Naive thymus-derived CD8-positive, alpha-beta T cell (primary cell): ENCODE data around the gene CAMTA1. TPM values are rescaled to one million over a fixed set of nuclear protein-coding genes. Genes with fewer than 3 reads are reported as not detected.

Experiments used
- ATAC-seq, 2 donors: fragments of 150-1000 bp; cut with Tn5 transposase in 1 of 2; sonication (Bioruptor Pico), chemical (Tn5 transposase) in 1 of 2; 1 replicate in 1 of 2; 2 replicates in 1 of 2; pipeline ENCODE4 v1.10.0; 2021; ENCODE audit warnings: mild to moderate bottlenecking in 2 of 2, moderate library complexity in 2 of 2
- POLR2A ChIA-PET: fragments of 350-600 bp; sonication (Branson Sonifier 250); formaldehyde crosslinking; loops from one replicate; lab custom pipeline; 2021; ENCODE audit warnings: antibody characterized with exemption; lab: Charles Lee
- DNase-seq, 10 donors: peaks; one replicate each; pipeline versions ENCODE4 v3.0.0 to v3.0.0-alpha.2; 2020 to 2022
- H3K27ac Mint-ChIP-seq, 10 donors: one replicate each; pipeline ENCODE4 v1.8.0; 2020 to 2022; ENCODE audit warnings: mild to moderate bottlenecking in 10 of 10, mixed read lengths in 10 of 10, moderate library complexity in 4 of 10, inconsistent platforms in 1 of 10
- H3K27me3 Mint-ChIP-seq, 5 donors: one replicate each; pipeline ENCODE4 v1.8.0; 2021 to 2022; ENCODE audit warnings: mixed read lengths in 5 of 5
- H3K36me3 Mint-ChIP-seq, 3 donors: one replicate each; pipeline ENCODE4 v1.8.0; 2020 to 2022; ENCODE audit warnings: mixed read lengths in 3 of 3, mild to moderate bottlenecking in 2 of 3, inconsistent platforms in 1 of 3
- H3K4me1 Mint-ChIP-seq, 4 donors: one replicate each; pipeline ENCODE4 v1.8.0; 2021 to 2022; ENCODE audit warnings: mixed read lengths in 4 of 4
- H3K4me3 Mint-ChIP-seq, 10 donors: one replicate each; pipeline ENCODE4 v1.8.0; 2020 to 2022; ENCODE audit warnings: mild to moderate bottlenecking in 10 of 10, mixed read lengths in 10 of 10, moderate library complexity in 6 of 10, inconsistent platforms in 1 of 10
- H3K9me3 Mint-ChIP-seq, 9 donors: one replicate each; pipeline ENCODE4 v1.8.0; 2020 to 2022; ENCODE audit warnings: mixed read lengths in 9 of 9, mild to moderate bottlenecking in 3 of 9, inconsistent platforms in 1 of 9, moderate library complexity in 1 of 9
- polyA plus RNA-seq, 3 donors: library from polyadenylated mRNA; unstranded; fragments of 300-500 nt; fragmentation: Illumina TruSeq; gene quantifications; one replicate each; pipeline ENCODE4 v1.2.3, GENCODE V29; 2021
- total RNA-seq, 8 experiments: library from RNA in 2 of 8; stranded (reverse) in 2 of 8; gene quantifications; one replicate each; pipeline ENCODE4 v1.2.3 and lab custom pipeline; 2021 to 2026

CAMTA1 gene
- total and polyA plus RNA-seq, 5 experiments from 2014 or later = 32.6 to 78.3 (median 47.3) TPM

DNA sequence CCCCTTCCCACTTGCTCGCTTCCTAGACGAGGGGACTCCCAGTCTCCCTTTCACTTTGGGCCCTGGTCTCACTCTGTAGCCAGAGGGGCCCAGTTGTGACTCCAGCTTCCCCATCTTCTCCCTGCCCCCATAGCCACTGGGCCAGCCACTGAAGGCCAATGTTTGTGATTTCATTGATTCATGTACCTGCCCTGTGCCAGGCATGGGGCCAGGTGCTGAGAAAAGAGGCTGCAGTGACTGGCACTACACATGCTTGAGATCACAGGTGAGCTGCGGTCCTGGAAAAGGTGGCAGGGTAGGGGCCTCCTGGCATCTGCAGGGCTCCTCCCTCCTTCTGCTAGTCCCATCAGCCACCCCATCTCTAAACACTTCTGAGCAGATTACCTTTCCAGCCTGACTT is 640.5 kb downstream of the CAMTA1 start:
- Mint-ChIP-seq H3K4me1 (peaks cover 0 to 2% (median 0%) of the 10 kb centered on the region in 4 donors), H3K9me3 (peaks cover 0 to 3% (median 0%) of the 10 kb centered on the region in 9 donors), H3K36me3 (no peaks in the 10 kb centered on the region)

DNA sequence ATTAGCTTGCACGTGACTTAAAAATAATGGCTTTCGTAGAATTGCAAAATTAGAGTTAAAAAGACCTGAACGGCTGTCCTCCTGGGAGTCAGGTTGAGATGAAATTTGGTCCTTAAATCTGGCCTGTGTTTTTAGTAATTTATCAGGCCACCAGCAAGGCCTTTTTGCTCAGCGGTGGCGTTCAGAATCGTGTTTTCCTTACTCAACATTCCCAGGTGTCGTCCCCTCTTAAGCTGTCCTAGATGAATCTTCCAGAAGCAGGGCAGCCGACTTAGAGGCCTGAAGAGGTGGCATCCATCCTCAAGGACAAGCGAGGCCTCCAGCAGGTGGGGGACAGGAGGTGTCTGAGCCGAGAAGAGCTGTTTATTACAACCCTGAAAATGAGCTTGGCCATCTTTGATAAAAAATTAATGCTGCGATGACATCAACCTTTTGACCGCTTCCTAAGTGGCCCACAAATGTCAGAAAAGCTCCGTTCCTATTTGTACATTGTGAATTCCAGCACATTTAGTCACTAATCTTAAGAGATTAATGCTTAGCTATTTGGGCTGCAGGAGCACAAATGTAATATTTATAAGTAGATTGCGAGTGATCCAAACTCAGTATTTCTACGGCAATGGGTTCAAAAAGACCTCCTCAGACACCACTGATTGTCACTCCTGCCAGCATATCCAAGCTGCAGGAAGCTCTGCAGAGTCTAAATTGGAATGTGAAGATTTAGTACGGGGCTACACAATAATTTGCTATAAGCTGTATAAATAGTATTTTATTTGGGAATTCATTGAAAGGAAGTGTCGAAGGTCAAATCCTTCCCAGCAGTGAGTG is 641.7 kb downstream of the CAMTA1 start:
- DNase-seq (peak in 1 of 10 donors; percentile 13), ATAC-seq (no peak)
- H3K9me3 Mint-ChIP-seq = peaks cover 0 to 3% (median 0%) of the 10 kb centered on the region in 9 donors
- no peak overlapping the region for H3K27ac Mint-ChIP-seq
- H3K27me3 Mint-ChIP-seq = peaks cover 0 to 7% (median 4%) of the 10 kb centered on the region in 5 donors
- H3K36me3 Mint-ChIP-seq = no peaks in the 10 kb centered on the region
- POLR2A ChIA-PET = no interaction called here
- peaks cover 0 to 2% (median 0%) of the 10 kb centered on the region in 4 donors for H3K4me1 Mint-ChIP-seq
- no peak overlapping the region for H3K4me3 Mint-ChIP-seq

More for the DNA sequence above, 640.5 kb downstream of the CAMTA1 start:
- POLR2A ChIA-PET = no interaction called here
- ATAC-seq (no peak), DNase-seq (peak in 1 of 10 donors; percentile 19)
- Mint-ChIP-seq H3K27ac (no peak overlapping the region), H3K4me3 (no peak overlapping the region), H3K27me3 (peaks cover 0 to 15% (median 11%) of the 10 kb centered on the region in 5 donors)

DNA sequence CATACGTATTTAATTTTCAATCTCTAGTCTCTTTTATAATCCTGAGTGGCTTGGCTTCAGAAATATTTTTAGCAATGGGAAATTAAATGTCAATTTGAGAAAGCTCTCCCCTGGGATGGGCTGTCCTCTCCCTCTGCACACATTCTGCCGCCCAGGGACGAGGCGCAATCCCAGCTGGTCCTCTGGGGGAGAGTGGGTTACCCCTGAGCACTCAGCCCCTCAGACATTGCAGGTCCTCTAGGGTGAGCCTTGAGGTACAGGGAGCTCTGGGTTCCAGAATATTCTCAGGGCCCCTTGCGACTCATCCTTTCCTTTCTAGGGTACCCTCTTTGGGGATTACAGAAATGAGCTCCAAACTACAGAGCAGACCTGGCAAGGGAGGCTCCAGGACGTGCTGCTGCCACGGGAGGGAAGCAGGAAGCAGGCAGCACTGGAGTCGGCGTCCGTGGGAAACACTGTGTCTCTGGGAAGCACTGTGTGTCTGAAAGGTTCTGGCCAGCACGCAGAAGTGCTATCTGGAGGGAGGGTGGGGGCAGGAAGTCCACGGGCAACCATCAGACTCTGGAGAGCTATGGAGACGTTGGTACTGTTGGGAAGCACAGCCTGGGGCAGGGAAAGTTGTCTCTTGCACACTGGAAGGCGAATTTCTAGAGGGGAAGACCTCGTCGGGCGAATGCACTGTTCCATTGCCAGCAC is 642.5 kb downstream of the CAMTA1 start:
- Mint-ChIP-seq H3K36me3 (no peaks in the 10 kb centered on the region), H3K4me3 (no peak overlapping the region), H3K9me3 (peaks cover 0 to 3% (median 0%) of the 10 kb centered on the region in 9 donors), H3K27ac (no peak overlapping the region), H3K4me1 (peaks cover 0 to 2% (median 0%) of the 10 kb centered on the region in 4 donors), H3K27me3 (peaks cover 0 to 3% (median 0%) of the 10 kb centered on the region in 5 donors)
- DNase-seq = peak in 1 of 10 donors; percentile 28
- POLR2A ChIA-PET = no interaction called here
- no peak for ATAC-seq

DNA sequence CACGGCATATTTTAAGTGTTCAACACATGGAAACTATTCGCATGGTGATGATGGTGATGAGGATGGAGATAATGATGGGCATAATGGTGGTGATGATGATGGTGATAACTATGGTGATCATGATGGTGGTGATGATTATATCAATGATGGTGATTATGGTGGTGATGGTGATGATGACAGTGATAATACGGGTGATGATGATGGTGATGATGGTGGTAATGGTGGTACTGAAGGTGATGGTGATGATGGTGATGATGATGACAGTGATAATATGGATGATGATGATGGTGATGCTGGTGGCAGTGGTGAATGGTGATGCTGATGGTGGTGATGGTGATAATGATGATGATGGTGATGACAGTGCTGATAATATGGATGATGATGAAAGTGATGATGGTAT is 644.0 kb downstream of the CAMTA1 start:
- peaks cover 0 to 2% (median 0%) of the 10 kb centered on the region in 3 donors for H3K36me3 Mint-ChIP-seq
- POLR2A ChIA-PET = no interaction called here
- no peak for ATAC-seq
- H3K4me1 Mint-ChIP-seq = no peaks in the 10 kb centered on the region
- peaks cover 0 to 6% (median 3%) of the 10 kb centered on the region in 5 donors for H3K27me3 Mint-ChIP-seq
- no peak for DNase-seq
- no peak overlapping the region for H3K4me3 Mint-ChIP-seq
- H3K9me3 Mint-ChIP-seq = peaks cover 0 to 8% (median 3%) of the 10 kb centered on the region in 9 donors
- no peak overlapping the region for H3K27ac Mint-ChIP-seq

DNA sequence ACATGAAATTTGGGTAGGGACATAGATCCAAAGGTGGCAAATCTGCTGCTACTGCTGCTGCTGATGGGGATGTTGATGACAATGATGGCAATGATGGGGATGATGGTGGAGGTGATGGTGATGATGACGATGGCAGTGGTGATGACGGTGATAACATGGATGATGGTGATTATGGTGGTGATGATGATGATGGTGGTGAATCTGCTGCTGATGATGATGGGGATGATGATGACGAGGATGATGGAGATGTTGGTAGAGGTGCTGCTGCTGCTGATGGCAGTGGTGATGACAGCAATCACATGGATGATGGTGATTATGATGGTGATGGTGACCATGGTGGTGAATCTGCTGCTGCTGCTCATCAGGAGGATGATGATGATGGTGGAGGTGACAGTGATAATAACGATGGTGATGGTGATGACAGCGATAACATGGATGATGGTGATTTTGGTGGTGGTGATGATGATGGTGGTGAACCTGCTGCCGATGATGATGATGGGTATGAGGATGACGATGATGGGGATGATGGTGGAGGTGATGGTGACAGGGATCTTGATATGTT is 644.9 kb downstream of the CAMTA1 start:
- no peak for DNase-seq
- POLR2A ChIA-PET = no interaction called here
- H3K4me1 Mint-ChIP-seq = no peaks in the 10 kb centered on the region
- peaks cover 0 to 8% (median 4%) of the 10 kb centered on the region in 9 donors for H3K9me3 Mint-ChIP-seq
- H3K27me3 Mint-ChIP-seq = peaks cover 0 to 7% (median 4%) of the 10 kb centered on the region in 5 donors
- H3K4me3 Mint-ChIP-seq = no peak overlapping the region
- no peak overlapping the region for H3K27ac Mint-ChIP-seq
- ATAC-seq = no peak
- H3K36me3 Mint-ChIP-seq = peaks cover 0 to 3% (median 0%) of the 10 kb centered on the region in 3 donors

DNA sequence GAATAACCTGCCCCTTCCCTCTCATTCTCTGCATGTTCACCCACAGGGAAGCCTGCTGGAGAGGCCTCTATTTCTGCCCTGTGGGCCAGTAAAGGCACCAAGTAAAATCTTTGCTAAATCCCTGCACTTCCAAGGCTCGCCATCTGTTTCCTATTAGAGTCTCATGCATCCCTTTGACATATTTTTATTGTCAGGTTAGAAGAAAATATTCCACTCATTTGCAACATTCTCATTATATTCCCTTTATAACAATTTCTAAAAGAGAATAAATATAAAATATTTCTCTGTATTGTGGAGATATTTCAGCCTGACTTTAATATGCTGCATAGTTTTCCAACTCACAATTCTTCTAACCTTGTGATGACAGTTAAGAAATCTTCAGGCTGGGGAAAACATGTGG is 645.4 kb downstream of the CAMTA1 start:
- no peak overlapping the region for H3K27ac Mint-ChIP-seq
- peaks cover 0 to 3% (median 0%) of the 10 kb centered on the region in 3 donors for H3K36me3 Mint-ChIP-seq
- no peak for ATAC-seq
- peaks cover 0 to 7% (median 4%) of the 10 kb centered on the region in 5 donors for H3K27me3 Mint-ChIP-seq
- no peaks in the 10 kb centered on the region for H3K4me1 Mint-ChIP-seq
- DNase-seq = no peak
- H3K4me3 Mint-ChIP-seq = no peak overlapping the region
- peaks cover 0 to 8% (median 4%) of the 10 kb centered on the region in 9 donors for H3K9me3 Mint-ChIP-seq
- POLR2A ChIA-PET = no interaction called here

DNA sequence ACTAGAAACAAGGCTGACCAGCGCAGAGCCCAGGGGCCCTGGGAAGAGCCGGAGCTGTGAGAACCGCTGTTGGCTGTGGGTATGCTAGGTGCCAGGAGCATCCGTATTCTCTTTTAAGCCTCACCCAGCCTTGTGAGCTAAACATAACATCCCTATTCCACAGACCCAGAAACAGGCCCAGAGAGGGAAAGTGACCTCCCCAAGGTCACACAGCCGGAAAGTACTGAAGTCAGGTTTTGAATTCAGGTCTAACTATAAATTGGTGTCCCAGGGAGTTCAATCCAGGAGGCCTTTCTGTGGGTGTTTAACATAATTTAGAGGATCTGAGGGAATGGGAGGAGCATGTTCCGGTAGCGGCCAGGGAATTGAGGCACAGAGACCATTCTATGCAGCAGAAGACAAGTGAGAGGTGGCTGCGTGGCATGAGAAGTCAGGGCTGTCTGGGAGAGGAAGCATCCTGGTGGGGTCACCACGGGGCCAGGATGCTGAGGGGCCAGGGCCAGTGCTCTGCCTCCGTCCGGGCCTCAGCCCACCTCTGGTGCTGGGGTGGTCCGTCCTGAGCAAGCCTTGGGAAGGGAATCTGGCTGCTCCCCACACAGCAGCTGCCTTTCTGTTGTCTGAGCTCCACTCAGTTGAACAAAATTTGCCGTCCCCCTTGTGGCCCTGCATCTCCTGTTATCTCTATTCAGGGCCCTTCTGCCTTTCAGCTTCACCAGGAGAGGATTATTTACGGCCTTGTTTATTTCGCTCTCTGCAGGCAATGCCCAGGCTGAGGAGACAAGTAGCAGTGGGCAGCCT is 647.0 kb downstream of the CAMTA1 start:
- POLR2A ChIA-PET = no interaction called here
- Mint-ChIP-seq H3K9me3 (peaks cover 0 to 8% (median 4%) of the 10 kb centered on the region in 9 donors), H3K36me3 (peaks cover 0 to 3% (median 0%) of the 10 kb centered on the region in 3 donors), H3K4me1 (no peaks in the 10 kb centered on the region), H3K27me3 (peaks cover 0 to 7% (median 4%) of the 10 kb centered on the region in 5 donors), H3K27ac (no peak overlapping the region), H3K4me3 (no peak overlapping the region)
- DNase-seq (no peak), ATAC-seq (no peak)

DNA sequence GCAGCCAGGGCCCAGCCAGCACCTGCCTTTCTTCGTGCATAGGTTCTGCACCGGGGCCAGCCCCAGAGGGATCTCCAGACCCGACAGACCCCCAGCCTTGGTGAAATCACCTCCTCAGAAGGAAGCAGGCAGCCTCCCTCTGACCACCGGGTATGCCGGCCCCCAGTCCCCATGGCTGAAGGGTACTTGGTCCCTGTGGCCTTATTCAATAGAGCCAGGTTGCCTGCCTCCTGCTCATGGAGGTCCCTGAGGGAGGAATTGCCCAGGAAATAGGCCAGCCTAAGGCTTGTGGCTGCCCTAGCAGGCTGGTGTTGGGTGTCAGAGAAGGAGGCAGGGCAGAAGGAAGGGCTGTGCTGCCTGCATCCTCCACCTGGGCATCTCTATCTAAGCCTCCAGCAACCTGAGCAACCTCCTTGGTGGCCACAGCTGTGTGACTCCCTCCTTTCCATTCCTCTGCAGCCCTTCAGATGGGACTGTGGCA is 647.7 kb downstream of the CAMTA1 start:
- ATAC-seq = no peak
- no peaks in the 10 kb centered on the region for H3K4me1 Mint-ChIP-seq
- peaks cover 0 to 8% (median 4%) of the 10 kb centered on the region in 9 donors for H3K9me3 Mint-ChIP-seq
- H3K27me3 Mint-ChIP-seq = peaks cover 0 to 7% (median 4%) of the 10 kb centered on the region in 5 donors
- POLR2A ChIA-PET = no interaction called here
- H3K27ac Mint-ChIP-seq = no peak overlapping the region
- H3K4me3 Mint-ChIP-seq = no peak overlapping the region
- peaks cover 0 to 3% (median 0%) of the 10 kb centered on the region in 3 donors for H3K36me3 Mint-ChIP-seq
- DNase-seq = no peak

DNA sequence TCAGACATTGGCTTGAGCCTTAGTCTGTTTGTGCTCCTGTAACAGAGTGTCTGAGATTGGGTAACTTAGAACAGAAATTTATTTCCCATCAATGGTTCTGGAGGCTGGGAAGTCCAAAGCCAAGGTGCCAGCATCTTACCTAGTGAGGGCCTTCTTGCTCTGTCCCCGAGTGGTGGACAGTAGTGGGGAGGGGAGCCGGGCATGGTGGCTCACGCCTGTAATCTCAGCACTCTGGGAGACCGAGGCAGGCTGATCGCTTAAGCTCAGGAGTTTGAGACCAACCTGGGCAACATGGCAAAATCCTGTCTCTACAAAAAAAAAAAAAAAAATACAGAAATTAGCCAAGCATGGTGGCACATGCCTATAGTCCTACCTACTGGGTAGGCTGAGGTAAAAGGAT is 649.3 kb downstream of the CAMTA1 start:
- Mint-ChIP-seq H3K27ac (no peak overlapping the region), H3K36me3 (peaks cover 0 to 3% (median 0%) of the 10 kb centered on the region in 3 donors), H3K4me1 (no peaks in the 10 kb centered on the region), H3K9me3 (peaks cover 0 to 8% (median 4%) of the 10 kb centered on the region in 9 donors), H3K27me3 (peaks cover 0 to 7% (median 4%) of the 10 kb centered on the region in 5 donors), H3K4me3 (no peak overlapping the region)
- POLR2A ChIA-PET = no interaction called here
- no peak for DNase-seq
- ATAC-seq = no peak

DNA sequence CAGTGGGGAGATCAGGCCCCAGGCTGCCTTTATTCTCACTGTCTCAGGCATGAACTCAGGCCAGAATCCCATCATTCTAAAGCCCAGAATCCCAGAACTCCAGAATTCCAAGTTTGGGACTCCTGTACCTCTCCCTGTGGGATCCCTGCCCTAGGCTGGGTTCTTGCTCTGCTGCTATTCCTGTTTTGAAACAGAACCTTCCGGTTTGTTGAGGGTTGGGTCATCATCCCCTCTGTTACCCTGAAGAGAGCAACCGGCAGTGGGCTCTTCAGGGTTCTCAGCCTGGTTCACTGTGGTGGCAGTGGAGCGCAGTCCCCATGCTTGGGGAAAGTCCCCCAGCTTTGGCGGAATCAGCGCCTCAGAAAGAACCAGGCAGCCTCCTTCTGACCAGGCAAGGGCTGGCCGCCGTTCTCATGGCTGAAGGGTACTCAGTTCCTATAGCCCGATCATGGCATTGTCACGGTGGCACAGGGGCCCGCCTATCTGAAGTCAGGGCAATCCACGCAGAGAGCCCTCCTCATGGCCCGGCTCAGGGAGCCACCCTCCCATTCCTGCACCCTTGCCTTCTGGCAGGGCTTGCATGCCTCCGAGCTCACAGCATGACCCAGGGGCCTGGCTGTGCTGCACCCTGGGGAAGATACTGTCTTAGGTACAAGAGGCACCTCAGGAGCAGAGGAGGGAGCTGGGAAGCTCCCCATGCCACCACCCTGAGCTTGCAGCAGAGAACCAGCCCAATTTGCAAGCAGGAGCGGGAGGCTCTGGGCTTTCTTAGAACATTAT is 650.2 kb downstream of the CAMTA1 start:
- DNase-seq (no peak), ATAC-seq (no peak)
- H3K27me3 Mint-ChIP-seq = peaks cover 0 to 7% (median 4%) of the 10 kb centered on the region in 5 donors
- no peak overlapping the region for H3K27ac Mint-ChIP-seq
- H3K36me3 Mint-ChIP-seq = peaks cover 0 to 3% (median 0%) of the 10 kb centered on the region in 3 donors
- H3K4me1 Mint-ChIP-seq = no peaks in the 10 kb centered on the region
- H3K9me3 Mint-ChIP-seq = peaks cover 0 to 8% (median 4%) of the 10 kb centered on the region in 9 donors
- POLR2A ChIA-PET = no interaction called here
- no peak overlapping the region for H3K4me3 Mint-ChIP-seq
